GM23338 (cell line): ENCODE measurements around the gene MSL3B.

Source experiments
- CTCF ChIP-seq, 2 experiments: fragments of 200-600 bp in 1 of 2; sonication (generic) in 1 of 2; conservative IDR thresholded peaks; 2 replicates each; pipeline versions ENCODE4 v1.5.1 to v1.6.1; 2016 to 2017; ENCODE audit warnings: antibody characterized with exemption in 2 of 2, low read depth in 2 of 2, mild to moderate bottlenecking in 2 of 2, moderate library complexity in 1 of 2
- EZH2 ChIP-seq: fragments of 200-600 bp; sonication (generic); IDR thresholded peaks from one replicate; pipeline ENCODE4 v1.8.0; 2017; ENCODE audit warnings: antibody characterized with exemption, mild to moderate bottlenecking, low read depth; ENCODE audit not compliant: unreplicated experiment
- EZH2phosphoT487 ChIP-seq: fragments of 200-600 bp; sonication (generic); IDR thresholded peaks from one replicate; pipeline ENCODE4 v1.8.1; 2018; ENCODE audit warnings: antibody characterized with exemption; ENCODE audit not compliant: unreplicated experiment
- POLR2AphosphoS5 ChIP-seq: IDR thresholded peaks from 2 replicates; pipeline ENCODE4 v1.6.1; 2016; ENCODE audit warnings: antibody characterized with exemption, low read depth
- TF ChIP-seq, protein P1 (sequence below): IDR thresholded peaks from one replicate; pipeline ENCODE4 v1.6.1; 2018; ENCODE audit warnings: antibody characterized with exemption; ENCODE audit not compliant: unreplicated experiment

GRCh38 chr2:233853353-233853752 is 14.8 kb downstream of the MSL3B start:
- TF ChIP-seq CTCF (conservative IDR thresholded peaks at IDR 0.05; ENCODE audit: low read depth in 2 of 2) (no peak), POLR2AphosphoS5 (no peak), EZH2phosphoT487 (no peak), EZH2 (no peak)
- TF ChIP-seq, protein P1, sequence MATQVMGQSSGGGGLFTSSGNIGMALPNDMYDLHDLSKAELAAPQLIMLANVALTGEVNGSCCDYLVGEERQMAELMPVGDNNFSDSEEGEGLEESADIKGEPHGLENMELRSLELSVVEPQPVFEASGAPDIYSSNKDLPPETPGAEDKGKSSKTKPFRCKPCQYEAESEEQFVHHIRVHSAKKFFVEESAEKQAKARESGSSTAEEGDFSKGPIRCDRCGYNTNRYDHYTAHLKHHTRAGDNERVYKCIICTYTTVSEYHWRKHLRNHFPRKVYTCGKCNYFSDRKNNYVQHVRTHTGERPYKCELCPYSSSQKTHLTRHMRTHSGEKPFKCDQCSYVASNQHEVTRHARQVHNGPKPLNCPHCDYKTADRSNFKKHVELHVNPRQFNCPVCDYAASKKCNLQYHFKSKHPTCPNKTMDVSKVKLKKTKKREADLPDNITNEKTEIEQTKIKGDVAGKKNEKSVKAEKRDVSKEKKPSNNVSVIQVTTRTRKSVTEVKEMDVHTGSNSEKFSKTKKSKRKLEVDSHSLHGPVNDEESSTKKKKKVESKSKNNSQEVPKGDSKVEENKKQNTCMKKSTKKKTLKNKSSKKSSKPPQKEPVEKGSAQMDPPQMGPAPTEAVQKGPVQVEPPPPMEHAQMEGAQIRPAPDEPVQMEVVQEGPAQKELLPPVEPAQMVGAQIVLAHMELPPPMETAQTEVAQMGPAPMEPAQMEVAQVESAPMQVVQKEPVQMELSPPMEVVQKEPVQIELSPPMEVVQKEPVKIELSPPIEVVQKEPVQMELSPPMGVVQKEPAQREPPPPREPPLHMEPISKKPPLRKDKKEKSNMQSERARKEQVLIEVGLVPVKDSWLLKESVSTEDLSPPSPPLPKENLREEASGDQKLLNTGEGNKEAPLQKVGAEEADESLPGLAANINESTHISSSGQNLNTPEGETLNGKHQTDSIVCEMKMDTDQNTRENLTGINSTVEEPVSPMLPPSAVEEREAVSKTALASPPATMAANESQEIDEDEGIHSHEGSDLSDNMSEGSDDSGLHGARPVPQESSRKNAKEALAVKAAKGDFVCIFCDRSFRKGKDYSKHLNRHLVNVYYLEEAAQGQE: no peak
